ENCODE data around the gene CHST13. TPM values are rescaled to one million over a fixed set of nuclear protein-coding genes. Genes with fewer than 3 reads are reported as not detected.

CHST13 gene
- total and polyA plus RNA-seq, 4 donors = 0.33 to 0.55 TPM; not detected in 2

GRCh38 chr3:126543457-126544061, 19.6 kb downstream of the CHST13 start:
- H3K27me3 ChIP-seq (ENCODE audit: control insufficient read depth in 1 of 2, insufficient read depth in 2 of 2, low read length in 1 of 2) = no peaks in the 10 kb centered on the region
- H3K9me3 ChIP-seq (ENCODE audit: control insufficient read depth, low read length) = no peaks in the 10 kb centered on the region
- H3K4me3 ChIP-seq (ENCODE audit: low read length in 2 of 2) = no peak overlapping the region
- H3K36me3 ChIP-seq (ENCODE audit: control insufficient read depth in 1 of 2, insufficient read depth in 2 of 2, low read length in 1 of 2) = no peaks in the 10 kb centered on the region
- DNase-seq (peak in 1 of 2 donors; percentile 39), ATAC-seq (ENCODE audit: low FRiP score) (no peak)
- intact Hi-C loops (cut with DNase I) = no loop called here
- H3K27ac ChIP-seq (ENCODE audit: low read depth in 1 of 2, low read length in 2 of 2) = no peak overlapping the region
- H3K4me1 ChIP-seq (ENCODE audit: control insufficient read depth in 1 of 2, insufficient read depth in 2 of 2, low read length in 2 of 2) = no peaks in the 10 kb centered on the region
- WGBS, 2 donors = 94 to 95% methylated on average over 2 of the region's 2 CpGs

- DNase-seq = peak; percentile 42 to 43
- no peaks in the 10 kb centered on the region for H3K27me3 ChIP-seq (ENCODE audit: control insufficient read depth in 1 of 2, insufficient read depth in 2 of 2, low read length in 1 of 2)
- intact Hi-C loops (cut with DNase I) = no loop called here
Observed at GRCh38 chr3:126544596-126545281, 20.8 kb downstream of the CHST13 start.

DNA sequence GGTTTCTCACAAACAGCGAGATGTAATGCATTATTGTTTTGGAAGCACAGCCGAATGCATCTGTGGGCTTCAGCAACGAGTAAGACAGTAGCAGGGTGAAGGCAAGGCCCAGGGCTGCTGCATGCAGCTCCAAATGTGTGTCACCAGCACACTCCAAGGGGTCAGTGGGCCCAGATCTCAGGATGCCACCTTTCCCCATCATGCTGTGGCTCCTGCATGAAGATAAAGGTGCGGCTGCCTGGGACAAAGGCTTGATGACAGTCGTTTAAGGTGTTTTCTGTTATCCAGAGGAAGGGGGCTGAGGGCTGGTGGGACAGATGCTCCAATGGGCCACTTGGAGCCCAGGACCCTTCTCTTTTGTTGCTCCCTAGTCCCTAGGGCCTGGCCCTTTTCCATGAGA, 21.6 kb downstream of the CHST13 start:
- no peak overlapping the region for H3K4me3 ChIP-seq (ENCODE audit: low read length in 2 of 2)
- H3K36me3 ChIP-seq (ENCODE audit: control insufficient read depth in 1 of 2, insufficient read depth in 2 of 2, low read length in 1 of 2) = no peaks in the 10 kb centered on the region
- DNase-seq (no peak), ATAC-seq (ENCODE audit: low FRiP score) (no peak)
- no peaks in the 10 kb centered on the region for H3K27me3 ChIP-seq (ENCODE audit: control insufficient read depth in 1 of 2, insufficient read depth in 2 of 2, low read length in 1 of 2)
- intact Hi-C loops (cut with DNase I) = no loop called here
- 85 to 86% methylated on average over 5 of the region's 5 CpGs for WGBS, 2 donors
- no peak overlapping the region for H3K27ac ChIP-seq (ENCODE audit: low read depth in 1 of 2, low read length in 2 of 2)
- no peaks in the 10 kb centered on the region for H3K9me3 ChIP-seq (ENCODE audit: control insufficient read depth, low read length)
- H3K4me1 ChIP-seq (ENCODE audit: control insufficient read depth in 1 of 2, insufficient read depth in 2 of 2, low read length in 2 of 2) = no peaks in the 10 kb centered on the region

More at GRCh38 chr3:126544596-126545281, 20.8 kb downstream of the CHST13 start:
- Histone ChIP-seq H3K9me3 (ENCODE audit: control insufficient read depth, low read length) (no peaks in the 10 kb centered on the region), H3K4me1 (ENCODE audit: control insufficient read depth in 1 of 2, insufficient read depth in 2 of 2, low read length in 2 of 2) (no peaks in the 10 kb centered on the region), H3K27ac (ENCODE audit: low read depth in 1 of 2, low read length in 2 of 2) (no peak overlapping the region), H3K36me3 (ENCODE audit: control insufficient read depth in 1 of 2, insufficient read depth in 2 of 2, low read length in 1 of 2) (no peaks in the 10 kb centered on the region), H3K4me3 (ENCODE audit: low read length in 2 of 2) (no peak overlapping the region)
- no peak for ATAC-seq (ENCODE audit: low FRiP score)
- WGBS, 2 donors = 85 to 87% methylated on average over 7 of the region's 7 CpGs

DNA sequence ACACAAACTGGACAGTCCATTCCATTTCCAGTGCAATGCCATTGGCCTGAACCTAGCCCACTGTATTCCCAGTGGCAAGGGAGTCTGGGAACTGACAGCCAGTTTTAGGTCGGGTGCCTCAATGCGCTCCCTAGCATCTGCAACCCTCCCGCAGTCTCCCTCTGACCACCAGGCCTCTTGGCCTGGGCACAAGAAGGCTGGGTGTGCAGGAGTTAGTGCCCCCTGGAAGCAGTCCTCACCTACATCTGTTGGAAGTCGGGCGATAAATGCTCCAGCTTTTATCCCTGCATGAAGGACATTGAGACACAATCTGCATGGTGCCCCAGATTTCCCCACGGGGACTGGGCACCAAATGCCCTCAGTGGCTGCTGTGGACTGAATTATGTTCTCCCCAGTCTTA, 22.1 kb downstream of the CHST13 start:
- ATAC-seq (ENCODE audit: low FRiP score) (no peak), DNase-seq (no peak)
- Histone ChIP-seq H3K27me3 (ENCODE audit: control insufficient read depth in 1 of 2, insufficient read depth in 2 of 2, low read length in 1 of 2) (no peaks in the 10 kb centered on the region), H3K4me3 (ENCODE audit: low read length in 2 of 2) (no peak overlapping the region), H3K27ac (ENCODE audit: low read depth in 1 of 2, low read length in 2 of 2) (no peak overlapping the region), H3K9me3 (ENCODE audit: control insufficient read depth, low read length) (no peaks in the 10 kb centered on the region), H3K4me1 (ENCODE audit: control insufficient read depth in 1 of 2, insufficient read depth in 2 of 2, low read length in 2 of 2) (no peaks in the 10 kb centered on the region), H3K36me3 (ENCODE audit: control insufficient read depth in 1 of 2, insufficient read depth in 2 of 2, low read length in 1 of 2) (no peaks in the 10 kb centered on the region)
- WGBS, 2 donors = 94 to 95% methylated on average over 6 of the region's 6 CpGs
- intact Hi-C loops (cut with DNase I) = no loop called here

DNA sequence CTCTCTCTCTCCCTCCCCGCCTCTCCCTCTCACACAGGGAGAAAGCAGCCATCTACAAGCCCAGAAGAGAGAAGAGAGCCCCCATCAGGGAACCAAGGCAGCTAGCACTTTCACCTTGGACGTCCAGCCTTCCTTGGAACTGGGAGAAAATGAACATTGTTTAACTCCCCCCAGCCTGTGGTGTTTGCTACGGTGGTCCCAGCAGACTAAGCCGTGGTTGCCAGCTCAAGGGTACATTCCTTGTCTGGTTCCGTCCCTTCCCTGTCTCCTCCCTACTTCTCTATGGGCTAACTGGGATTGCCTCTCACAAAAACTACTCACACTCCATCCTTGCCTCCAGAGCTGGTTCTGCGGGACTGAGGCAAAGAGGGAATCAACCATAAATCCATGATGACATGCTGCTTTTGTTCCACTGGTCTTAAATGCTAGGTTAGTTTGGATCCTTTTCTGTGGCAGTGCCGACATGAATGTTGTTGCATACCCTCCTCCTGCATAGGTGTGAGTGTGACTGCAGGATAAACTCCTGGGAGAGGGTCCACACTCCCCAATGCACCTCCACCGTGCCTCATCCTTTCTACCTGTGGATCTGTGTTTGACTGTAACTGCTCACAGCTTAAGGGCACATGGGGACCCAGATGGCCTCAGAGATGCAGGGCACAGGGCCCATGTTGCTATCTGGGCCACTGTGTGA, 22.7 kb downstream of the CHST13 start:
- no peaks in the 10 kb centered on the region for H3K27me3 ChIP-seq (ENCODE audit: control insufficient read depth in 1 of 2, insufficient read depth in 2 of 2, low read length in 1 of 2)
- no peaks in the 10 kb centered on the region for H3K4me1 ChIP-seq (ENCODE audit: control insufficient read depth in 1 of 2, insufficient read depth in 2 of 2, low read length in 2 of 2)
- DNase-seq (peak in 1 of 2 donors; percentile 11), ATAC-seq (ENCODE audit: low FRiP score) (no peak)
- intact Hi-C loops (cut with DNase I) = no loop called here
- WGBS, 2 donors = 73 to 81% methylated on average over 8 of the region's 8 CpGs
- no peak overlapping the region for H3K27ac ChIP-seq (ENCODE audit: low read depth in 1 of 2, low read length in 2 of 2)
- no peaks in the 10 kb centered on the region for H3K36me3 ChIP-seq (ENCODE audit: control insufficient read depth in 1 of 2, insufficient read depth in 2 of 2, low read length in 1 of 2)
- H3K9me3 ChIP-seq (ENCODE audit: control insufficient read depth, low read length) = no peaks in the 10 kb centered on the region
- no peak overlapping the region for H3K4me3 ChIP-seq (ENCODE audit: low read length in 2 of 2)

DNA sequence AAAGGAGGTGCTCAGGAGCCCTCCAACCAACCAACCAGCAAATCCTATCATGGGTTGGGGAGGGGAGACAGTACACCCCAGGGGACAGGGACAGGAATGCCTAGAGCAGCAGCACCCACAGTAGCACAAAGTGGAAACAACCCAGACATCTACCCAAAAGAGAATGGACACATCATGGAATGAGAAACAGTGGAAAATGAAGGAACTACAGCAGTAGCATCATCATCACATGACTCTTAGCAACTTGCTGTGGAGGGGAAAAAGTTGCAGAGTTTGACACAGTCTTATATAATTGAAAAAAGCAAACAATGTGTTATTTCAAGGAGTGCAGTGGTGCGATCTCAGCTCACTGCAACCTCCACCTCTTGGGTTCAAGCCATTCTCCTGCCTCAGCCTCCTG, 23.8 kb downstream of the CHST13 start:
- H3K27me3 ChIP-seq (ENCODE audit: control insufficient read depth in 1 of 2, insufficient read depth in 2 of 2, low read length in 1 of 2) = no peaks in the 10 kb centered on the region
- ATAC-seq (ENCODE audit: low FRiP score) (no peak), DNase-seq (no peak)
- no peaks in the 10 kb centered on the region for H3K9me3 ChIP-seq (ENCODE audit: control insufficient read depth, low read length)
- no peak overlapping the region for H3K4me3 ChIP-seq (ENCODE audit: low read length in 2 of 2)
- no peaks in the 10 kb centered on the region for H3K4me1 ChIP-seq (ENCODE audit: control insufficient read depth in 1 of 2, insufficient read depth in 2 of 2, low read length in 2 of 2)
- no peaks in the 10 kb centered on the region for H3K36me3 ChIP-seq (ENCODE audit: control insufficient read depth in 1 of 2, insufficient read depth in 2 of 2, low read length in 1 of 2)
- intact Hi-C loops (cut with DNase I) = no loop called here
- H3K27ac ChIP-seq (ENCODE audit: low read depth in 1 of 2, low read length in 2 of 2) = no peak overlapping the region
- 55 to 59% methylated on average over 1 of the region's 1 CpG for WGBS, 2 donors

- no peak for ATAC-seq (ENCODE audit: low FRiP score)
- H3K9me3 ChIP-seq (ENCODE audit: control insufficient read depth, low read length) = no peaks in the 10 kb centered on the region
- DNase-seq = peak; percentile 26 to 56
Observed at GRCh38 chr3:126548556-126549466, 24.9 kb downstream of the CHST13 start.

DNA sequence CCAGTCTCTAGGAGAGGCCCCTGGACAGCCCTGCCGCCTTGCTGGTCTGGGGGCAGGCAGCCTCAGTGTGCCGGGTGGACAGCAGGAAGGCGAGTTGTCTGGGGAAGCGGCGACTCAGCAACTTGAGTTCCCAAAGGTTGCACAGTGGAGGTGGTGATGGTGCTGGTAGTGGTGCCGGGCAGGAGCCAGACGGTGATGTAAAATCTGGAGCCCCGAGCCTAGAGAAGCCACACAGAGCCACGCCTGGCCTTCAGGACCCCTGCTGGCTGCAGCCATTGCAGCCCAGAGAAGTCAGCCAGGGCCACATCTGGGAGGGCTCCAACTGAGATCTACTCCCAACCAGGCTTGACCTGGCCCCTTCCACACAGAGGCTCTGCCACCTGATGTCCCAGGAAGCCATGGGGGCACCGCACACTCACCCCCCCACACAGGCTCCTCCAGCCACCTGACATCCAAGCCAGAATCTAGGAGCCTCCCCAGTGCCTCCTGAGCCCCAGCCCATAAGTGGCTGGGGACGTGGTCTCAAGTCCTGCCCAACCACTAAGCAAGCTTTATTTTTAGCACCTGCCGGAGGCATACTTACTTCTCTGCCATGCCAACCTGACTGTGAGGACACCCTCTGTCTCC, 26.0 kb downstream of the CHST13 start:
- intact Hi-C loops (cut with DNase I) = no loop called here
- ATAC-seq (ENCODE audit: low FRiP score) = no peak
- H3K4me3 ChIP-seq (ENCODE audit: low read length in 2 of 2) = no peak overlapping the region
- H3K27me3 ChIP-seq (ENCODE audit: control insufficient read depth in 1 of 2, insufficient read depth in 2 of 2, low read length in 1 of 2) = no peaks in the 10 kb centered on the region
- H3K27ac ChIP-seq (ENCODE audit: low read depth in 1 of 2, low read length in 2 of 2) = no peak overlapping the region
- 62 to 70% methylated on average over 12 of the region's 12 CpGs for WGBS, 2 donors
- no peaks in the 10 kb centered on the region for H3K4me1 ChIP-seq (ENCODE audit: control insufficient read depth in 1 of 2, insufficient read depth in 2 of 2, low read length in 2 of 2)
- DNase-seq = peak; percentile 17 to 58
- H3K9me3 ChIP-seq (ENCODE audit: control insufficient read depth, low read length) = no peaks in the 10 kb centered on the region
- no peaks in the 10 kb centered on the region for H3K36me3 ChIP-seq (ENCODE audit: control insufficient read depth in 1 of 2, insufficient read depth in 2 of 2, low read length in 1 of 2)

More at GRCh38 chr3:126548556-126549466, 24.9 kb downstream of the CHST13 start:
- intact Hi-C loops (cut with DNase I) = no loop called here
- H3K36me3 ChIP-seq (ENCODE audit: control insufficient read depth in 1 of 2, insufficient read depth in 2 of 2, low read length in 1 of 2) = no peaks in the 10 kb centered on the region
- H3K27me3 ChIP-seq (ENCODE audit: control insufficient read depth in 1 of 2, insufficient read depth in 2 of 2, low read length in 1 of 2) = no peaks in the 10 kb centered on the region
- no peaks in the 10 kb centered on the region for H3K4me1 ChIP-seq (ENCODE audit: control insufficient read depth in 1 of 2, insufficient read depth in 2 of 2, low read length in 2 of 2)
- H3K4me3 ChIP-seq (ENCODE audit: low read length in 2 of 2) = no peak overlapping the region
- WGBS, 2 donors = 48 to 51% methylated on average over 9 of the region's 9 CpGs
- H3K27ac ChIP-seq (ENCODE audit: low read depth in 1 of 2, low read length in 2 of 2) = no peak overlapping the region
